ENCODE results near the gene RBFOX1.

DNA sequence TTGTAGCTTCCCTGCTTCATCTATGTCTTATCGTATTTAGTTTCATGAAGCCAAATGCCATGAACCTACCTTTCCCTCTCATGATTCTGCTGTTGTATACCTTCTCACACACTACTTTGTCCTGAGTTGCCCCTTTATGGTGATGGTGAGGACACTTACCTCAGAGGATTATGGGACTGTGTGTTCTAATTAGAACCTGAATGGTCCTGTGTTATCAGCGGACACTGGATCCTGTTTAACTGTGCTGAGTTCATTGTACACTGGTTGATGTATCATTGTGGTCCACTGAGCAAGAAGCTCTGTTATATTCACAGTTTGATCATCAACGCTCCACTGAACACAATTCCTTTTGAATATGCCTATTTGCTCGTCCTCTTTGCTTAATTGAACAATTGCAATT, 343.0 kb downstream of the RBFOX1 start:
- TF ChIP-seq POLR2AphosphoS5 (IDR thresholded peaks at IDR 0.05; ENCODE audit: borderline replicate concordance, low read depth, low read length) (no peak), FOXP2 (optimal IDR thresholded peaks at IDR 0.05; ENCODE audit: control extremely low read depth, extremely low read length, insufficient read depth) (no peak), EZH2 (IDR thresholded peaks at IDR 0.05) (no peak)
